ENCODE data around the gene MYO1E.
"Not testable (repeated sequence)": the region's sequence is repeated elsewhere in the genome, so short reads cannot be mapped to it uniquely, and the experiment has no call there.

The MYO1E gene

DNA sequence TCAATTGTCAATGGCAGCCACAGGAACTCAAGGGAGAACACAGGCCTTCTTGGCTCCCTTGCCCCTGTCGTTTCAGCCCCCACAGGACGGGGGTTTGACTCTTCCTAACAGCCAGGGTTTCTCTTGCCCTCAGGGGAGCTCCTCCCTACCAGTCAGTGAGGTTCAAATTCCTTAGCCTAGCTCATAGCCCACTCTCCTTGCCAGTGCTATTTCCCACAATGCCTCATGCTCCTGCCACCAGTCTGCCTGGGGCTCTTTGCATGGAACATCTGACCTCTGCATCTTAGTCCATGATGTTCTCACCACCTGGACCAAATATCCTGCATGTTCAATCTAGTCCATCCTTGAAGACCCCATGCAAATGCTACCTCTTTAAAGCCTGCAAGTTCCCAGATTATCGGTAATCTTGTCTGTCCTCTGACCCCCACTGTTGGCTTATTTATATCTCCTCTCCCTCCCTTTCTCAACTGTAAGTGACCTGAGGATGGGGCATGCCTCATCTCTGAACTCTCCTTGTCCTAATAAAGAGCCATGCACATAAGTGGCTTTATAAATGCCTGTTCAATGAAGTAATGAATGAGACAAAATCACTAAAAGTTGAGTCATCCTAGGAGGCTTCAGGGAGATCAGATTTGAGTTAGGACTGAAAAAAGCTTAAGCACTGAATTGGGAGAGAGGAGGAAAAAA, 78.0 kb downstream of the MYO1E start:
- peak; percentile 85 for DNase-seq (ENCODE audit: low read depth, low spot score)

DNA sequence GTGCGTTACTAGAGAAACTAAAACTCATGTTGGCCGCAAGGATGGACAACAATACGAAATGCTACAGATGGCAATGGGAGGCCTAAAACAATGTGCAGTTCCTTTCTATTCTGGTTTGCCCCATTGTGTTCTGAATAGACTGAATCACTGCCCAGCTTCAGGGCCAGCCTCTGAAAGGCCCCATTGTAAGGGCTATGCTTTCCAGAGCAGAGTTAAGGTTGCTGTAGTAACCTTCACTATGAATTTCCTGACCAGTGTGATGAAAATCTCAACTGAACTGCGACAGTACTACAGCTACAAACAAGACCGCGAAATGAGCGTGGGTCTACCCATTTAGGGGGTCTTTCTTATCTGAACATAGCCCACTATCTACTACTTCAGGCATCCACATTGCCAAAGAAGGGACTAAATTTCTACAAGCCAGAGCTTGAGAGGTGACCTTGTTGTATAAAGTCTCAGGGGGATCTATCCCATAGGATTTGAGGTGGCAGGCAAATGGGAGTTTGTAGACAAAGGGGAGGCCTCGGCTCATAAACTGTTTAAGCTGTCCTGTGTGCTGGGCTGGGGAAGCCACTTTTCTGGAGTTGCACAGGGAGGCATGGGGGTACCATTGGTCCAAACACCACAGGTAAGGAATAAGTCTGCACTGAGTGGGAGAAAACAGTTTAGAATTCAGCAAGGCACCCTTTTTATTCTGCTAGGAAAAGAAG, 80.1 kb downstream of the MYO1E start:
- peak; percentile 82 for DNase-seq (ENCODE audit: low read depth, low spot score)

DNA sequence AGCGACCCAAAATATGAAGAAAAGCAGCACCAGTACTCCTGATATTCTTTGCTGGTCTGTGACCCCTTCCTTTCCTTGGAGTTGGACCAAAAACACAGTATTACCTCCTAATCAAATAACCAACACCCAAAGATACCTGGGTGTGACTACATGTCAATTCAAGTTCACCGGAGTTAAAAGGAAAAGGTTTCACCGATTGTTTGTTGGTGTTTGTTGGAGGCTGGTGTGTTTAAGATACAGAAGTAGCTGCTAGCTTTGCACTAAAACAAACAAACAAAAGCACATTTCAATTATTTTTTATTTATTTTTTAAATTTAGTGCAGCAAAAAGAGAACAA, 81.5 kb downstream of the MYO1E start:
- DNase-seq (ENCODE audit: low read depth, low spot score) = no peak

GRCh38 chr15:59290295-59291212, 82.1 kb downstream of the MYO1E start:
- no peak for DNase-seq (ENCODE audit: low read depth, low spot score)

- no peak for DNase-seq (ENCODE audit: low read depth, low spot score)
Measured at GRCh38 chr15:59289574-59289973, 83.1 kb downstream of the MYO1E start.

DNA sequence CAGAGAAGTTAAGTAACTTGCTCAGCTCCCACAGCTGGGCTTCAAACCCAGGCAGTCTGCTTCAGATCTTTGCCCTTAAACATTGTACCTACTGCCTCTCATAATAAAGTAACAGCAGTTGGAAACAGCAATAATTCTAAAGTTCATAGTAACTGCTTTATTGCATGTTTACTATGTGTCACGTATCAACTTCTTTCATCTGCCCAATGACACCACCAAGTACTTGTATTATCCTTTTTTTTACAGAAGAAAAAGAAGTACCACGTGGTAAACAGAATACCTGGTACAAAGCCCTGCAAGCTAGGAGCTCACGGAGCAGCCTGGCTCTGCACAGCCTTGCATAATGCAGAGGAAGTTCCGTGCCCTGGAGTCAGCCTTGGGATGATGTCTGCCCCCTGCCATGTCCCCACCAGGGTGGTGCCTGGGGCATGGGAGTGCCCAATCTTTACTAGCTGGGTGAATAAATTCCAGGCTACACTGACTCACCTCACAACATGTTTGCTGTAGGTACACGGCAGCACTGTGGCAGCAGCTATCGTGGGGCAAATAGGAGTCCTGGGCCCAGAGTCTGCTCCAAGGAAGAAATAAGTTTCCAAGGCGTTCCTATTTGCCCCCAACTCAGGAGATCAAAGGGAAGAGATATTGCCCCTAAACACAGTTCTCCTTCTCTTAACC, 88.8 kb downstream of the MYO1E start:
- no peak for DNase-seq (ENCODE audit: low read depth, low spot score)

GRCh38 chr15:59282515-59283337, 89.9 kb downstream of the MYO1E start:
- DNase-seq (ENCODE audit: low read depth, low spot score) = no peak

DNA sequence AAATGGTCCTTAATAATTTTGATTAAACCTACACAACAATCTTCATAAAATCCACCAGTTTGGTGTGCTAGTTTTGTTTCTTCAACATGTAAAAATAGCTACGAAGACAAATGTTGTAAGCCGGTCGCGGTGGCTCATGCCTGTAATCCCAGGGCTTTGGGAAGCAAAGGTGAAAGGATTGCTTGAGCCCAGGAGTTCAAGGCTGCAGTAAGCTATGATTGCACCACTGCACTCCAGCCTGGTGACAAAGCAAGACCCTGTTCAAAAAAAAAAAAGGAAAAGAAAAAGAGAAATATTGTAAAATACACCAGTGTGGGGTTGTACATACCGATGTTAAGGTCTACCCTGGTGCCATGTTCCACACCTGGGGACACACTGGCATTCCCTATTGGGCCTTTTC, 91.0 kb downstream of the MYO1E start:
- no peak for DNase-seq (ENCODE audit: low read depth, low spot score)

GRCh38 chr15:59280855-59281254, 91.8 kb downstream of the MYO1E start:
- no peak for DNase-seq (ENCODE audit: low read depth, low spot score)

DNA sequence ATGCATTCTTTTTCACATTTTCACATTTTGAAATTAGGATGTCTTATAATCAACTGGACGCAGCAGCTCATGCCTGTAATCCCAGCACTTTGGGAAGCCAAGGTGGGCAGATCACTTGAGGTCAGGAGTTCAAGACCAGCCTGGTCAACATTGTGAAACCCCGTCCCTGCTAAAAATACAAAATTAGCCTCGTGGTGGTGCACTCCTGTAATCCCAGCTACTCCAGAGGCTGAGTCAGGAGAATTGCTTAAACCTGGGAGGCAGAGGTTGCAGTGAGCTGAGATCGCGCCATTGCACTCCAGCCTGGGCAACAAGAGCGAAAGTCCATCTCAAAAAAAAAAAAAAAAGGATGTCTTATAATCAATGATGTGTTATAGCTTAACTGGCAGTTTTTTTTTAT, 92.4 kb downstream of the MYO1E start:
- not testable (repeated sequence) for DNase-seq (ENCODE audit: low read depth, low spot score)

DNA sequence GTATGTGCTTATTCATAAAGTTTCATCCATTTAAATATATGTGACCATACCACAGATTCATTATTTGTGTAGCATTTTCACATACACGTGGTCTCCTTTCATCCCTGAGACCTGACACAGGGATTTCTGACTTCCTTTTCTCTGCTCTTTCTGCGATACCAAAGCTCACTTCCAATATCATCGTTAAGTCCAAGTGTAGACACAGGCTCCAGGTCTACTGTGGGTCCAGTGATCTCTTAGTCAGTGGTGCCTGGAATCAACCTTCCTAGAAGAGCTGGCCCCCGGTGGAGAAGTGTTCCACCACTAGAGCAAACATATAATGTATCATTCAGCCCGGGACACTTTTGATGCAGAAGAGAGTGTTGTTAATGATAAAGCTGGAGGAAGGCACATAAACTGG, 93.6 kb downstream of the MYO1E start:
- no peak for DNase-seq (ENCODE audit: low read depth, low spot score)

- DNase-seq (ENCODE audit: low read depth, low spot score) = no peak
Measured at GRCh38 chr15:59278120-59278519, 94.6 kb downstream of the MYO1E start.

GRCh38 chr15:59276225-59277178, 96.2 kb downstream of the MYO1E start:
- DNase-seq (ENCODE audit: low read depth, low spot score) = no peak

DNA sequence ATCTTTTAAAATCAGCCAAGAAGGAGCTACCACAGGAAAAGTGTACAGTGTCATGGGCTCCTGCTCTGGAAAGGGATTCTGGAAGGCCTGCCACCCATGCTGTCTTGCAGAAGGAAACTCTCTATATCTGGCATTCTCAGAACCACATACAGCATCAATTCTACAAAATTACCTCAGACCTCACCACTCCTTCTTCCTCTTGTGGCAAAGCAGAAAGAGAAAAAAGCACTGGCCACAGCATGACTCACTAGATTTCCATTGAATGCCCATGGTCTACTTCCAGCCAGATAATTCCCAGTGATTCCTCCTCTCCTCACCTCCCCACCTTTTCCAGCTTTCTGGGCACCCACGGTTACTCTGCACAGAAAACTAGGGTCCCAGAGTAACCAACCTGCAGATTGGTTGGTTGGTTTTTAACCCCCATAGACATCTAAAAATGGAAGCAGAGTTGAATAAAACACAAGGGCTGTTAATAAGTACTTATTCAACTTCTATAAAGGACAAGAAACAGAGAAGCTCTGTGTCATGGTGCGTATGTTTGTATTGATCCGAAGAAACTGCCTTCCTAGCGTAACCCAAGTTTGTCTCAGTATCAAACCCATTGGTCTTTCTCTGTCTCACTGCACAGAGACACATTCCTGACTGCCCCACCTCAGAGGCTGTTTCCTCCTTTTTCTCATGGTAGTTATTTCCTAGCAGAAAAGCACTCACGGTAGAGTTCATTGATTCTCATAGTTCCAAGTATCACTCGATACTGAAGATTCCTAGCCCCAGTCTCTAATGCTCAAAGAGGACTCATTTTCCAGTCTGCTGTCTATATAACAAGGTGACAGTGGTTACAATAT, 98.3 kb downstream of the MYO1E start:
- peak; percentile 83 for DNase-seq (ENCODE audit: low read depth, low spot score)

DNA sequence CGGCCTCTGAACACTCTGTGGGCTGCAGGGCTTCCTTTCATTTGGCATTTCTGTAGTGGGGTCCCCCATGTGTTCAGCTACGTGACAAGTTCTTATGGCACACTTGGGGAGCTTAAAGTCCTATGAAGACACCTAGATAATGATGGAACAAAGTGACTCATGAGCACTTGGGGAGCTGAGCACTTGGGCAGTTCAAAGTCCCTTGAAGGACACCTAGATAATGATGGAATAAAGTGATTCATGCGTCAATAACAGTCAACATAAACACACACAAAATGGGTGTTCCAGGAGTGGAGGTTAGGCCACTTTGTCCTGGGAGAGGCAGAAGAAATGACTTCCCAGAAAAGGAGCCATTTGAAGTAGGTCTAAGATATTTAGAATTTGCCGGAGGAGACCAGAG, 99.4 kb downstream of the MYO1E start:
- no peak for DNase-seq (ENCODE audit: low read depth, low spot score)

DNA sequence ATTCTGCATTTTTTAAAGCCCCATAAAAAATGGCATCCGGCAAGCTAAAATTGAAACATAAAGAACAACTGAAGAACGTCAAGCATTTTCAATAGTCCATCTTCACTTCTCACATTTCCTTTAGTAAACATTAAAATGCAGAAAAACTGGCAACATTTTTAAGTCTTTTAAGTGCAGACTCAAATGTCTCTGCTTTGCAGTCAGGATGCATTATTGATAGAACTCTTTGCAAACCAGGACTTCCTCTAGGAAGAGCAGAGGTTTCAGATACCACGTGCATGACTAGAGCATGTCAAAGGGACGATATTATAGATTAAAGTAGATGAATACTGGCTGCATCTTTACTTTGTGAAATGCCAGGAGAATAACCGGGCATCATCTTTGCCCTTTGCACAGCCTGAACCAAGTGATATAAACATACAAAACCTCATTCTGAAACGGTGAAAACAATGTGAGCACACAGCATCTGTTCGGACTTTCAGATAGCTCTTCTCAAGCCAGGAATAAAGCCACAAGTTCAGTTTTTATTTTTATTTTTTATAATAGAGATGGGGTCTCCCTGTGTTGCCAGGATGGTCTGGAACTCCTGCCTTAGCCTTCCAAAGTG, 101.0 kb downstream of the MYO1E start:
- DNase-seq (ENCODE audit: low read depth, low spot score) = no peak

DNA sequence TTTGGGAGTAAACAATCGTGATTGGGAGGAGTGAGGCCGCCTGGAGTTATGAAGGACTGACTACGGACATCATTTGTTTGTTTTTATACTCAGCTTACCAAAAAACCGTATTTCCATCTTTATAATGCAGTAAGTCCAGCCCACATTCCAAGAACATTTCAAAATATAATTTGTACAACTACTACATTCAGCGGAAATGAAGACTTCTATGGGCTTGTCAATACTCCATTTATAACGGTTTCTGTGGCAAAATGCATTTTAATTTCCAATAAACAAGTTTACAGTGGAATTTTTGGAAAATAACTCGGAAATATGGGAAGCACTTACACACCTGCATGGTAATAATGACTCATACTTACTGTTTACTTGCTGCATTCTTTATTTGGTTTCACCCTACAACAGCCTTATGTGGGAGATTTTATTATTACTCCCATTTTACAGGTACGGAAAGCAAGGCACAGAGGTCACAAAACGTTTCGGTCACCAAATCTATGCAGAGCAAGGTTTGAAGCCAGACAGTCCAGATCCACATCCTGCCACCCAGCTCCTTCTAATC, 103.7 kb downstream of the MYO1E start:
- no peak for DNase-seq (ENCODE audit: low read depth, low spot score)

DNA sequence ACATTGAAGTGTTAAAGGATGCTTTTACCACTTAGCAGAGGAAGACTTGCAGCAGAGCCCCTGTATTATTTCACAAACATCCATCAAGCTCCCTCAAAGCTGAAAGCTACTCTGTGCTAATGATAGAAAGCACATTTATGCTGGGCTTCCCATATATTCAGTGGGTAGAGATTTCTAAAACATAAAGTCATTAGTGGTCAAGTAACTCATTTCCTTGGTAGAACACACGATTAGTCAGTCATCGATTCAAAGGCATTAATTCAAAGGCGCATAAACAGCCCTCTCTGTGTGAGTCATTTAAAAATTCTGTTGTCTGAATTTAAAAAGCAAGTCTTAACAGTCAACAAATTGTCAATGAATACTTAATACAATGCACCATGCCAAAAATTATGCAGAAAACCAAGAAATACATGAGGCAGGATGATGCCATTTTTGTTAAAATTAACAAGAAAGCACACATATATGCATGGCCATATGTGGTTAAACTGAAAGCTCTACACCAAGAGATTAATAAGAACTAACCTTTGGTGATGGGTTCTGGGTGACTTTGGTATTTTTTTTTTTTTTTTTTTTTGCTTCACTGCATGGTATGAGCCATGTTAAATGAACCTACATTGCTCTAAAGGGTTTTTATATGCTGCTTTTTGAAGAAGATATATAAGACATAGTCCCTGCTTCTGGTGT, 104.4 kb downstream of the MYO1E start:
- DNase-seq (ENCODE audit: low read depth, low spot score) = peak; percentile 60
